ENCODE measurements around the gene PET100. TPM values are rescaled to one million over a fixed set of nuclear protein-coding genes. Genes with fewer than 3 reads are reported as not detected.

PET100 gene
- total RNA-seq, 1 experiment from 2014 or later, result 101 TPM

DNA sequence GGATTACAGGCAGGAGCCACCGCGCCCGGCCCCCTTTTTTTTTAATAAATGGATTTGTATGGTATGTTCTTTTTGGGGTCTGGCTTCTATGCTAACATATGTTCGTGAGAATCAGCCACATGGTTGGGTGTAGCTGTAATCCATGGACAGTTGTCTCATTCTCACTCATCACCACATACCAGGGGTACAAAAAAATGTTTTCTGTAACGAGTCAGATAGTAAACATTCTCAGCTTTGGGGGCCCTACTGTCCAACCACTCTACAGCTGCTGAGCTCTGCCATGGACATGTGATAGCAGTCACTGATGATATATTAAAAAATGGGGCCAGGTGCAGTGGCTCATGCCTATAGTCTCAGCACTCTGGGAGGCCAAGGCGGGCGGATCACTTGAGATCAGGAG lies 34.1 kb downstream of the PET100 start:
- POLR2A ChIA-PET (ENCODE audit: unreplicated experiment), result no interaction called here
- ATAC-seq, result no peak
- BruUV-seq (replicated peaks), result no TSS peak

DNA sequence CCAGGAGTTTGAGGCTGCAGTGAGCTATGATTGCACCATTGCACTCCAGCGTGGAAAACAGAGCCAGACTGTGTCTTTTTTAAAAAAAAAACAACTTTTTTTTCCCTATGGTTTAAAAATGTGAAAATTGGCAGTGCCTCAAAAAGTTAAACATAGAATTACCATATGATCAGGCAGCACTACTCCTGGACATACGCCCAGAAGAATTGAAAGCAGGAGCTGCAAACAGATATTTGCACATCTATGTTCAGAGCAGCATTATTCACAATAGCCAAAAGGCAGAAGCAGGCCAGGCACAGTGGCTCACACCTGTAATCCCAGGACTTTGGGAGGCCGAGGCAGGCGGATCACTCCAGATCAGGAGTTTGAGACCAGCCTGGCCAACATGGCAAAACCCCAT lies 35.5 kb downstream of the PET100 start:
- Histone ChIP-seq H3K4me3 (ENCODE audit: low read length) (no peak overlapping the region), H4K20me1 (ENCODE audit: low read length) (no peaks in the 10 kb centered on the region), H3K9ac (ENCODE audit: low read length) (no peak overlapping the region), H2AFZ (ENCODE audit: low read length) (no peak overlapping the region), H3K9me2 (replicated peaks; ENCODE audit: low read length) (no peaks in the 10 kb centered on the region), H3F3A (ENCODE audit: low read length, unreplicated experiment) (no peaks in the 10 kb centered on the region), H3K9me3 (ENCODE audit: low read length) (no peaks in the 10 kb centered on the region), H3K27me3 (ENCODE audit: low read length) (peaks cover 17% of the 10 kb centered on the region; the same call in 1 of the 2 replicates), H3K79me2 (ENCODE audit: low read length) (no peaks in the 10 kb centered on the region), H3K4me2 (ENCODE audit: low read length) (no peak overlapping the region), H3K27ac (ENCODE audit: low read length) (no peak overlapping the region), H3K36me3 (ENCODE audit: low read depth, low read length) (no peaks in the 10 kb centered on the region), H3K4me1 (ENCODE audit: insufficient read depth, low read length) (no peaks in the 10 kb centered on the region)
- CTCF ChIA-PET, result no interaction called here
- DNase-seq (no peak), ATAC-seq (peak; percentile 20; the same call in 1 of the 2 replicates)
- BruUV-seq (replicated peaks), result no TSS peak
- TF ChIP-seq, protein P1, sequence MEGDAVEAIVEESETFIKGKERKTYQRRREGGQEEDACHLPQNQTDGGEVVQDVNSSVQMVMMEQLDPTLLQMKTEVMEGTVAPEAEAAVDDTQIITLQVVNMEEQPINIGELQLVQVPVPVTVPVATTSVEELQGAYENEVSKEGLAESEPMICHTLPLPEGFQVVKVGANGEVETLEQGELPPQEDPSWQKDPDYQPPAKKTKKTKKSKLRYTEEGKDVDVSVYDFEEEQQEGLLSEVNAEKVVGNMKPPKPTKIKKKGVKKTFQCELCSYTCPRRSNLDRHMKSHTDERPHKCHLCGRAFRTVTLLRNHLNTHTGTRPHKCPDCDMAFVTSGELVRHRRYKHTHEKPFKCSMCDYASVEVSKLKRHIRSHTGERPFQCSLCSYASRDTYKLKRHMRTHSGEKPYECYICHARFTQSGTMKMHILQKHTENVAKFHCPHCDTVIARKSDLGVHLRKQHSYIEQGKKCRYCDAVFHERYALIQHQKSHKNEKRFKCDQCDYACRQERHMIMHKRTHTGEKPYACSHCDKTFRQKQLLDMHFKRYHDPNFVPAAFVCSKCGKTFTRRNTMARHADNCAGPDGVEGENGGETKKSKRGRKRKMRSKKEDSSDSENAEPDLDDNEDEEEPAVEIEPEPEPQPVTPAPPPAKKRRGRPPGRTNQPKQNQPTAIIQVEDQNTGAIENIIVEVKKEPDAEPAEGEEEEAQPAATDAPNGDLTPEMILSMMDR (conservative IDR thresholded peaks at IDR 0.05; ENCODE audit: low read depth, low read length), result no peak
- TF ChIP-seq EZH2phosphoT487 (IDR thresholded peaks at IDR 0.05; ENCODE audit: borderline replicate concordance, low read length) (no peak), EZH2 (IDR thresholded peaks at IDR 0.05; ENCODE audit: low read length, unreplicated experiment) (no peak)
- POLR2A ChIA-PET (ENCODE audit: unreplicated experiment), result no interaction called here
- intact Hi-C loops (cut with micrococcal nuclease), result no loop called here

More for the DNA sequence above, 34.1 kb downstream of the PET100 start:
- Histone ChIP-seq H3K27ac (ENCODE audit: low read length) (no peak overlapping the region), H3K36me3 (ENCODE audit: low read depth, low read length) (no peaks in the 10 kb centered on the region), H3K9ac (ENCODE audit: low read length) (no peak overlapping the region), H3K9me3 (ENCODE audit: low read length) (no peaks in the 10 kb centered on the region), H3K79me2 (ENCODE audit: low read length) (no peaks in the 10 kb centered on the region), H3K4me2 (ENCODE audit: low read length) (no peak overlapping the region), H4K20me1 (ENCODE audit: low read length) (no peaks in the 10 kb centered on the region), H3K4me1 (ENCODE audit: insufficient read depth, low read length) (no peaks in the 10 kb centered on the region), H3F3A (ENCODE audit: low read length, unreplicated experiment) (no peaks in the 10 kb centered on the region), H3K9me2 (replicated peaks; ENCODE audit: low read length) (no peaks in the 10 kb centered on the region), H3K4me3 (ENCODE audit: low read length) (no peak overlapping the region), H3K27me3 (ENCODE audit: low read length) (peaks cover 17% of the 10 kb centered on the region; the same call in 1 of the 2 replicates), H2AFZ (ENCODE audit: low read length) (no peak overlapping the region)
- DNase-seq, result no peak
- TF ChIP-seq EZH2 (IDR thresholded peaks at IDR 0.05; ENCODE audit: low read length, unreplicated experiment) (no peak), EZH2phosphoT487 (IDR thresholded peaks at IDR 0.05; ENCODE audit: borderline replicate concordance, low read length) (no peak)
- TF ChIP-seq, protein P1 (conservative IDR thresholded peaks at IDR 0.05; ENCODE audit: low read depth, low read length), result no peak
- intact Hi-C loops (cut with micrococcal nuclease), result no loop called here
- CTCF ChIA-PET, result interaction anchor here (0.6 kb wide), 1 partner anchor 12 kb away, joined by 3 read pairs; no protein-coding TSS in a partner anchor

DNA sequence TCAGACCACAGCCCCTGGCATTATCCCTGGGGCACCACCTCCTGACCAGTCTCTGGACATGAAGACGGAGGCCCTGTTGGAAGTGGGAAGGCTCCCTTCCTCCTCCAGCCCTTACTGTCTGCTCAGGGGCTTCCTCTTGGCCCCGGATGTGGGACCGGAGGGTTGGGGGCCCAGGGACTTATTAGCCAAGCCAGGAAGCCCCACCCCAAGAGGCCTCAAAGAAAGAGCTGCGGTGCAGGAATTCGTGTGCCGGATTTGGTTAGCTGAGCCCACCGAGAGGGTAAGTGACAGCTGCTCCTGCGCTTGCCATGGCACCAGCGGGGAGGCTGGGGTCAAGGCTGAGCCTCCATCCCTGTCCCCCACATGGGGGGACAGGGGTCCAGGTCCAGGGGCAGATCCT lies 39.2 kb downstream of the PET100 start, which contains the start of gene RETN:
TSS of gene RETN (plus strand) at position 208 of the 400 bp plus-strand sequence. CDS start 278 bp downstream, outside the sequence.
- DNase-seq, result no peak

More for the DNA sequence above, 39.2 kb downstream of the PET100 start, which contains the start of gene RETN:
- H3K79me2 ChIP-seq (ENCODE audit: low read length), result no peaks in the 10 kb centered on the region
- H3K27ac ChIP-seq (ENCODE audit: low read length), result no peak within 1 kb of the TSS
- H4K20me1 ChIP-seq (ENCODE audit: low read length), result no peaks in the 10 kb centered on the region
- H3K4me2 ChIP-seq (ENCODE audit: low read length), result no peak within 1 kb of the TSS
- peaks cover 8% of the 10 kb centered on the region; the same call in 1 of the 2 replicates for H3K27me3 ChIP-seq (ENCODE audit: low read length)
- H3K4me3 ChIP-seq (ENCODE audit: low read length), result no peak within 1 kb of the TSS
- ATAC-seq, result no peak
- H2AFZ ChIP-seq (ENCODE audit: low read length), result no peak within 1 kb of the TSS
- intact Hi-C loops (cut with micrococcal nuclease), result no loop called here
- no peaks in the 10 kb centered on the region for H3K9me3 ChIP-seq (ENCODE audit: low read length)
- no peaks in the 10 kb centered on the region for H3K36me3 ChIP-seq (ENCODE audit: low read depth, low read length)
- H3K4me1 ChIP-seq (ENCODE audit: insufficient read depth, low read length), result no peaks in the 10 kb centered on the region
- CTCF ChIA-PET, result interaction anchor here (0.8 to 1.2 kb wide), 2 partner anchors 12 to 100 kb away, joined by 4 to 5 read pairs; partner anchors contain the start of gene TRAPPC5
- no peaks in the 10 kb centered on the region for H3K9me2 ChIP-seq (replicated peaks; ENCODE audit: low read length)
- TF ChIP-seq, protein P1 (conservative IDR thresholded peaks at IDR 0.05; ENCODE audit: low read depth, low read length), result no peak
- TF ChIP-seq EZH2 (IDR thresholded peaks at IDR 0.05; ENCODE audit: low read length, unreplicated experiment) (no peak), EZH2phosphoT487 (IDR thresholded peaks at IDR 0.05; ENCODE audit: borderline replicate concordance, low read length) (no peak)
- BruUV-seq (replicated peaks), result no TSS peak
- POLR2A ChIA-PET (ENCODE audit: unreplicated experiment), result no interaction called here
- no peaks in the 10 kb centered on the region for H3F3A ChIP-seq (ENCODE audit: low read length, unreplicated experiment)
- no peak within 1 kb of the TSS for H3K9ac ChIP-seq (ENCODE audit: low read length)

Measured in PC-3 (cell line).